Measurements from ENCODE around the gene PCIF1.

PCIF1 gene

DNA sequence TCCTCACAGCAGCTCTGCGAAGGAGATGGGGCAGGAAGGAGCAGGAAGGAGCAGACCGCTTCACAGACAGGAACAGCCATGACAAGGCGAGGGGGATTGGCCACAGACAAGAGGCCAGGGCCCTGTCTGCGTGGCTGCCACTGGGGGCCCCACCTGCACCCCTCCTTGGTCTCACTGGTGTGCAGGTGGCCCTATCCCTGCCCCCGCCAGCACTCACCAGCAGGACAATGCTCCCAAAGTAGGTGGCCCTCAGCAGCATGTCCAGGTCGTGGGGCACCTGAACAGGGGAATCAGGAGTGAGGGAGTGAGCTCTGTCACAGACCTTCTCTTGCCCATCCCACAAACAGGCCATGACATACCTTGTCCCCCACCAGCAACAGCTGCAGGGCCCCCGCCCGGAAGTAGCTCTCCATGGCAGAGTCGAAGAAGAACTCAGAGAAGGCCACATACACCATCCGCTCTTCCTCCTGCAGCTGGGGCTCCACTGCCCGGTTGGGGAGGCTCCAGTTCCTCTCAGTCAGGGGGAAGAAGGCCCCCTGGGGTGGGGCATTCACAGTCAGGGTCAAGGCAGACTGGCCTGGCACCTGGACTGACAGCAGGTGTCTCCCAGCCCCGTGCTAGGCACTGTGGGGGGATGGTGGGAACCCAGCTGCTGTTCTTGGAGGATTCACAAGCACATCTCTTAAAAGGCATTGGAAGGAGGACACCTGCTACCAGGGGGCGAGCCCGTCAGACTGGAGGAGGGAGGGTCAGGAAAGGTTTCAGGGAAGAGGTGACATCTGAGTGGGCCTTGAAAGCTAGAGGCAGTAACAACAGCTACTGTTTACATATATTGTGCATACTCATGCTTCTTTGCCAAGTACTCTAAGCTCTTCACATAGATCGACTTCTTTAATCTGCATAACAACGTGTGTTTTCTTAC, 29.6 kb upstream of the PCIF1 start:
- DNase-seq (ENCODE audit: low spot score) = no peak

DNA sequence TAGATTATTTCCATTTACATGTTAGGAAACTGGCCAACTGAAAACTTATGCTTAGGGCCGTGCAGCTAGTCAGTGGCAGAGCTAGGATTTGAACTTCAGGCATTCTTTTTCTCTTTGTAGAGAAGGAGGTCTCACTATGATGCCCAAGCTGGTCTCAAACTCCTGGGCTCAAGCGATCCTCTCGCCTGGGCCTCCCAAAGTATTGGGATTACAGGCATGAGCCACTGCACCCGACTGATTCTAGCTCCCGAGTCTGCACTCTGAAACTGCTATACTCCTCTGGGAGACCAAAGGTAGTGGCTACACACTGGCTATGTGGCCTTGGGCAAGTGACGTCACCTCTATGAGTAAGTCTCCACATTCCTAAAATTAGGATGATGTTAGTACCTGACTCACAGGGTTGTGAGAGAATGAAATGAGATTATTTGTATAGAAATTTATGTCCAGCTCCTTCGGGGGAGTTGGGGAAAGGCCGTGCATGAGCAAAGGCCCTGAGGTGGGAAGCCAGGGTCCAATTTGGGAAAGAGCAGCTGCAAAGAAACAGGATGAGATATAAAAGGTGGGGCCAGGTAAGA, 28.9 kb upstream of the PCIF1 start:
- DNase-seq (ENCODE audit: low spot score) = peak; percentile 81

DNA sequence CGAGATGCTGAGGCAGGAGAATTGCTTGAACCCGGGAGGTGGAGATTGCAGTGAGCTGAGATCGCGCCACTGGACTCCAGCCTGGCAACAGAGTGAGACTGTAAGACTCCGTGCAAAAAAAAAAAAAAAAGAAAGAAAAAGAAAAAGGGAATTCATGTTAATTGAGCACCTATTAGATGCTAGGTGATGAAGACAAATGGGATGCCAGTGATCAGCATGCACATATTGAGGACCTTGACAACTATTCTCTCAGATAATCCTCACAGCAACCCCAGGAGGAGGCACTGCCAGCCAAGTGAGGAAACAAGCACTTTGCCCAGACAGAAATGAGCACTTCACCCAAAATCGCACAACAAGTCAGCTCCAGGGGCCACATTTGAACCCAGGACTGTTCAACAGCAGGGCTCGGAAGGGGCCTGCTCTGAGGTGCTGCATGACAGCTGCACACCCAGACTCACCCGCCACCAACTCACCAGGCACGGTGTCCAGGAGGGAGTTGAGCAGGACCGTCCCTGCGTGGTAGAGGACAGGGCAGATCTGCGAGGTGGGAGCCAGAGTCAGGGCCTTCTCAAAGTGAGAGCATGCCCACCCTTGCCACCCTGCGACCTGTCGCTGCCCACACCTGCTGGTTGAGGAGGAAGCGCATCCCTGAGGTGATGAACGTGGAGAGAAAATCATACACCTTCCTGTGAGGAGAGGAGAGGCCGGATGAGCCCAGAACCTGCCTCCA, 27.1 kb upstream of the PCIF1 start:
- DNase-seq (ENCODE audit: low spot score) = no peak

DNA sequence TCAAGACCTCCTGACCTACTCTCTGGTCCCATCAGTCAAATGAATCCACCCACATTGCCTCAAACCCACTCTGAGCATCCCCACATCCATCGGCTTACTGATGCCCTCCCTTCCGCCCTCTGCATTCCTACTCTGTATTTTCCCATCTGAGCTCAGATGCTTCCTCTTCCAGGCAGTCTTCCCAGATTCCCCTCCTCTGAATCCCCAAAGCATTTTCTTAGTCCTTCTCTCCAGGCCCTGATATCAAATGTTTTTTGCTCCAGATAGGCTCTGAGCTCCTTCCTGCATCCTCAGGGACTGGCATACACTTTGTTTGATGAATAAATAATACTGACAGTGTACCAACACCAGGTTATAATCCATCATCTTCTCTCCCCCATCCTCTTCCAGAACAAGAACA, 26.4 kb upstream of the PCIF1 start:
- no peak for DNase-seq (ENCODE audit: low spot score)

DNA sequence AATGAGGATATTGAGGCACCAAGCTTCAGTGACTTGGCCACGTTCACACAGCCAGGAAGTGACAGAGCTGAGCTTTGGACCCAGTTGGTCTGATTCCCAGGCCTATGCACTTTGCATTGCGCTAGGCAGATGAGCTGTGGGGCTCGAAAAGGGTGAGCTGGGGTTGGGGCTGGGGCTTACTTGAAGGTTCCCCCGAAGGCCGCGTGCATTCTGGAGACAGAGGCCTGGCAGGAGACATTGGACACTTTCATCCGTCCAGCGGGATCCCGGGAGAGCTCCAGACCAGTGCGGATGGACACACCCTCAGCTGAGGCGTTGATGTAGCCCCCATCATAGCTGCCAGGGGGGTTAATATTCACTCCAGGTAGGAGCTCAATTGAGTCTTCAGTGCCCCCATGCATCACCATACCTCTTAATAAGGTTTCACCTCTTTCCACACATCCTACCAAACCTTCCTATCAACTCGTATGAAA, 25.1 kb upstream of the PCIF1 start:
- DNase-seq (ENCODE audit: low spot score) = no peak

DNA sequence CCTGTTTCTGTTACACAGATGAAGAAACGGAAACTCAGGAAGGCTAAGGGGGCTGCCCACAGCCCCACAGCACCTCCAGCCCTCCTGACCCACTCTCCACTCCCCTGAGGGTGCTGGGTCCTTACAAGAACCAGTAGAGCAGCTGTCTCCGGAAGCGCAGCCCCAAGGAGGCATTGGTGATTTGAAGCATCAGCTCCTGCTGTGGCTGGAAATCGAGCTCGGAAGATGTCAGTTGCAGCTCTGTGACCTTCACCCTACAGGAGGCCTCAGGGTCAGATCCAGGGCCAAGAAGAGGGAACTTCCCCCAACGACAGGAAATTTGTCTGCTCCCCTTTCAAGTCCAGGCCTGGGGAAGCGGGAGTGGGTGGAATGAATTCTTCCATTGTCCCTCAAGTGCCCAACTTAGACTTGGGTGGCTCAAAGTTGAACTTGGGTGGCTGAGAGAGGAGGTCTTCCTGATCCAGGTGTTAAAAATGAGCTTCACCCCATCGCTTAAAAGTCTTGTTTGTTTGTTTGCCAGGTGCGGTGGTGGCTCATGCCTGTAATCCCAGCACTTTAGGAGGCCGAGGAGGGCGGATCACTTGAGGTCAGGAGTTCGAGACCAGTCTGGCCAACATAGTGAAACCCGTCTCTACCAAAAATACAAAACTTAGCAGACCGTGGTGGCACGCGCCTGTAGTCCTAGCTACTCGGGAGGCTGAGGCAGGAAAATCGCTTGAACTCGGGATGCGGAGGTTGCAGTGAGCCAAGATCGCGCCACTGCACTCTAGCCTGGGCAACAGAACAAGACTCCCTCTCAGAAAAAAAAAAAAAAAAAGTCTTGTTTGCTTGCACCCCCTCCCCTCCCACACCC, 24.4 kb upstream of the PCIF1 start:
- no peak for DNase-seq (ENCODE audit: low spot score)

DNA sequence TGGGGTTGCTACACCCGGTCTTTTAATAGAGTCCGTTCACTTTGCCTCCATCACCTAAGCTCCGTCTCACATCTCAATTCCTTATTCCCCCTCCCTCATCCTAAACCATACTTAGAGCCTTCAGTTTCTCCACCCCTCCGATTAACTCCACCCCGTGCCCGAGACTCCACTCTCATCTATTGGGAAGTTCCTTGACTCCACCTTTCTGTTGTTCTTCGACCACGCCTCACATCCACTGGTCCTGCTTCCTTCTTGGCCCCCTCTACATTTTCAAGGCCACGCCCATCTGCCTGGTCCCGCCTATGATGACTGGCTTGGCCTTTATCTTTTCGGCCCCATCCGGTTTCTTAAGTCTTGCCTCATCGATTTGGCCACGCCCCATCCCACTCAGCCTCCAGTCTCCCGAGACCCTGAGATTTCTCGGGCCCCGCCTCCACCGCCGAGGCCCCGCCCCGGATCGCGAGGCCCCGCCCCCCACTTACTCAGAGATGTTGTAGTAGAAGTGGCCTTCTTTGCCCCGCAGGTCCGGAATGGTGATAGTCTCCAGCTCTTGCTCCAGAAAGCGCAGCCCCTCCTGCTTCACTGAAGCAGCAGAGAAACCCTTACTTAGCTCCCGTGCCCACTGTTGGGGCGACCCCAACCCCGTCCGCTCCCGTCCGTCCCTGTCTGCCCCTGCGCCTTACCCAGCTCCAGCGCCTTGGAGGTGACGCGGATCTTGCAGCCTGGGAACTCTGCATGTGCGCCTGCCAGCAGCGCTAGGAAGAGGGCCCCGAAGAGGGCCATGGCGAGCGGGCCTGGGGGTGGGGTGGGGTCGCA, 23.6 kb upstream of the PCIF1 start:
- DNase-seq (ENCODE audit: low spot score) = peak; percentile 95

DNA sequence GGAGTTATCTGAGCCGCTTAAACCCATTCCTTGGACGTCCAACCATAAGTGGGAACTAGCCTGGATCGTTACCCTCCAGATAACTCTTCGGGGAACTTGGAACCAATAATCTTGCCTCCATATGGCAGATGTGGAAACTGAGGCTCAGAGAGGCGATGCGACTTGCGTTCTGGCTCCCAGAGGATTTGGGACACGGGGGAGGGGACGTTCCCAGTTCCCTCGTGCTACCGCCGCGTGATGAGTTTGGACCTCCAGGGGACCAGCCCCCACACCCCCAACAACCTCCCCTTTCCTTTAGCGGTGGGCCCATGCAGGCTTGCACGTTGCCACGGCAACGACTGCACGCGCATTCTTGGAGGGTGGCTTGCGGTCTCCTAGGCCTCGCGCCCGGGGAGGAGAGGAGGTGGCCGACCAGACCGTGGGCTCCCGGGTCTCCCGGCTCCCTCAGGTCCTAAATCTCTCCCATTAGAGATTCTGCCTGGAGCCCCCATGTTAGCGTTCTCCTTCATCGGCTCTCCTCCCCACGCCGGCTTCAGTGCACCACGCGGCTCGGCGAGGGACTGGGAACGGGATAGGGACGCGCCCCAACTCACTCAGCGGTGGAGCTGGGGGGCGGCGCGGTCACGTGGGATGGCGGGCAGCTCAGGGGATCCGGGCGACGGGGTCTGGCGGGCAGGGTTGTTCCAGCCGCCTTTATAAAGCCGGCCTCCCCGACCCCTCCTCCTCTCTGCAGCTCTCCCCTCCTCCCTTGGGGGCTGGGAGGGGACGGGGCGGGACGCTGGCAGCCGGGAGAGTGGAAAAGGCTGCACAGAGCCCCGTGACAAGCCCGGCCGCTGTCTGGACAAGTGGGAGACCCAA, 22.8 kb upstream of the PCIF1 start, which contains the start of gene PLTP:
TSS of gene PLTP (minus strand) at position 670 of the 858 bp plus-strand sequence. CDS start 703 bp downstream, outside the sequence.
- DNase-seq (ENCODE audit: low spot score) = peak; percentile 66

DNA sequence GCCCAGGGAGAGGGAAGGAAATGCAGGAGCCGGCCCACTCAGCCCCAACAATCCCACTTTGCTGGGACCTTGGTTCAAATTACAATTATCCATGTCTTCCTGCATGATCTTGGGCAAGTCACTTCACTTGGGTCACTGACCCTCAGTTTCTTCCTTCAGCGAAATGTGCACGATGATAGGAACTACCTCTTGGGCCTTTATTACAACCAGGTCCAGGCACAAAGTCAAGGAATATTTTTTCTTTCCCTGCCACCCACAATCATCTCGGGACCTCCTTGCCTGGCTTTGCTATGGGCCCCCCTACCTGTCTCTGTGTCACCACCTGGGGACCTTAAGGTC, 22.2 kb upstream of the PCIF1 start:
- no peak for DNase-seq (ENCODE audit: low spot score)

DNA sequence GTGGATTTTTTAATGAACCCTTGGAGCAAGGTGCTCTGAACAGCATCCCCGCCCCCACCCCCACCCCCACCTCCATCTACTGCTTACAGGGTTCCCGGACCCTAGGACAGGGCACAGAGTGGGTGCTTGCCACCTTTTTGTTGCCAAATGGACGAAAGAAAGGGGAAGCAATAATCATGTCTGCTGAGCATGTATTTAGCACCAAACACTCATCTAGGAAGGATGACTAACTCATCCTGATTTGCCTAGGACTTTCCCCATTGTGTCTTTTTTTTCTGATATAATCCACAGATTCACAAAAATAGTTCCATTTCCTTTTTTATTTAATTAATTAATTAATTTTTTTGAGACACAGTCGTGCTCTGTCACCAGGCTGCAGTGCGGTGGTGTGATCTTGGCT, 21.4 kb upstream of the PCIF1 start:
- DNase-seq (ENCODE audit: low spot score) = no peak

DNA sequence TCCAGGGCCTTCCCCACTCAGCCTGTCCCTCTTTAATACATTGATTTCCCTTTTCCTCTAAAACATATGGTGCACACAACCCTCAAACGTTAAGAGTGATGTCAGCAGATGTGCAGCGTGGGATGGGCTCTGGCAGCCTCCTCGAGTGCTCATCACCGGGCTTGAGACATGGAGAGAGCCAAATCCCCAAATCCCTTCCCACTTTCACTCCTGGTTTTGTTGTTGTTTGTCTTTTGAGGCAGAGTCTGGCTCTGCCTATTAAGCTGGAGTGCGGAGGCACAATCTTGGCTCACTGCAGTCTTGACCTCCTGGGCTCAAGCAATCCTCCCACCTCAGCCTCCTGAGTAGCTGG, 16.7 kb upstream of the PCIF1 start:
- DNase-seq (ENCODE audit: low spot score) = no peak

DNA sequence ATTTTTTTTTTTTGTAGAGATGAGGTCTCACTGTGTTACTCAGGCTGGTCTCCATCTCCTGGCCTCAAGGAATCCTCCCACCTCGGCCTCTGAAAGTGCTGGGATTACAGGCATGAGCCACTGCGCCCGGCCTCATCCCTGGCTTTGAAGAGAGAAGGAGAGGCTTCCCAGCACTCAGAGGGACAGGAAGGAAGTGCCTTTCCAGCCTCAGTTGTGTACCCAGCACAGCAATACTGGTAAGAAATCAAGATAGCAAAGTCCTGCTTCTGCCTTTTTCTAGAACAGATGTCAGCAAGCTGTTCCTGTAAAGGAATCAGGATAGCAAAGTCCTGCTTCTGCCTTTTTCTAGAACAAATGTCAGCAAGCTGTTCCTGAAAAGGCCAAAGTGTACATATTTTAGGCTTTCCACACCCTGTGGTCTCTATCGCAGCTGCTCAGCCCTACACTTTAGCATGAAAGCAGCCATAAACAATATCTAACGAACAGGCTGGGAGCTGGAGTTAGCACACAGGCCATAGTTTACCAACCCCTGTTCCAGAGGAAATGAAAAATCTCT, 16.2 kb upstream of the PCIF1 start:
- DNase-seq (ENCODE audit: low spot score) = no peak

DNA sequence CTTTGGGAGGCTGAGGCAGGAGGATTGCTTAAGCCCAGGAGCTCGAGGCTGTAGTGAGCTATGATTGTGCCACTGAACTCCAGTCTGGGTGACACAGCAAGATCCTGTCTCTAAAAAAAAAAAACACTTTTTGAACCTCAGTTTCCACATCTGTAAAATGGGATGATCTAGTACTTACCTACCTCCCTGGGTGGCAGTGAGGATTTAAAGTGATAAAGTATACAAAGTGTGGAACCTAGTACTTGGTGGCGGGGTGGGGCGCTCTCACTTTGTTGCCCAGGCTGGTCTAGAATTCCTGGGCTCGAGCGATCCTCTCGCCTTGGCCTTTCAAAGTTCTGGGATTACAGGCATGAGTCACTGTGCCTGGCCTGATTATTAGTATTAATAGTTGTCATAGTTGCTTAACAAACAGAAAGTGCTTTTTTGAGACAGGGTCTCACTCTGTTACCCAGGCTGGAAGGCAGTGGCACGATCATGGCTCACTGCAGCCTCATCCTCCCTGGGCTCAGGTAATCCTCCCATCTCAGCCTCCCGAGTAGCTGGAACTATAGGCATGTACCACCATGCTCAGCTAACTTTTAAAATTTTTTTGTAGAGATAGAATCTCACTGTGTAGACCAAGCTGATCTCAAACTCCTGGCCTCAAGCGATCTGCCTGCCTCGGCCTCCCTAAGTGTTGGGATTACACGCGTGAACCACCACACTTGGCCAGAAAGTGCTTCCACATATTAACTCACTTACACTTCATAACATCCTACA, 15.5 kb upstream of the PCIF1 start:
- DNase-seq (ENCODE audit: low spot score) = no peak

DNA sequence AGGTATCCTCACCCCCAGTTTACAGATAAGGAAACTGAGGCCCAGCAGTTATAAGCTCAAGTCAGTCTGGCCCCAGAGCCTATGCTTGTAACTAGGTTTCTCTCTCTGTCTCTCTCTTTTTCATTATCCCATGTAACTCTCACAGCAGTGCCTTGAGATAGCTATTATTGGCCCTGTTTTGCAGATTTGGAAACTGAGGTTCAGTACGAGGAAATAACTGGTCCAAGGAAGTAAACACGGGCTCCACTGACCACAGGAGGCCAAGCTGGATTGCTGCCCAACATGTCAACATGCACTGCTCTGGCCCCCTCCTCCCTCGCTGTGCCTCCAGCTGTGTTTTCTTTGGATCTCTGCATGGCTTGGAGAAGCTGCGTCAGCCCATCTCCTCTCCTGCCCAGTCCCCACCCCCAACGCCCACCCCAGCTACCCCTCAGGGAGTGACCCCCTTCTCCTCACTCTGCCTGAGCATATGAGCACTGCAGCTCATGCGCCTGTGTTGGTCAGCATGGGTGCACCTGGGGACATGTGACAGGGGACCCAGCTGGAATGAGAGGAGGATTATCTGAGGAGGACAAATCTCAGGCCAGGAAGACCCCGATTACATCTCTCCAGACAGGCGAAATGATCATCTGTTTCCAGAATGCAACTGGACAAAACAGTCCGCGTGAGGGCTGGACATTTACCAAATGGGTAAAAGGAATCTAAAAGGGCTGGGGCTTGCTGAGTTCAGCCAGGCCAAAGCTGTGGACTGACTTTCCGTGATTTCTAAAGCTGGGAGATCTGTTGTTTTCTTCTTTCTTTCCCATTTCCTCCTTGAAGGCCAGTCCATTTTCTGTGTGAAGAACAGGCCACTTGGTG, 14.7 kb upstream of the PCIF1 start:
- no peak for DNase-seq (ENCODE audit: low spot score)

DNA sequence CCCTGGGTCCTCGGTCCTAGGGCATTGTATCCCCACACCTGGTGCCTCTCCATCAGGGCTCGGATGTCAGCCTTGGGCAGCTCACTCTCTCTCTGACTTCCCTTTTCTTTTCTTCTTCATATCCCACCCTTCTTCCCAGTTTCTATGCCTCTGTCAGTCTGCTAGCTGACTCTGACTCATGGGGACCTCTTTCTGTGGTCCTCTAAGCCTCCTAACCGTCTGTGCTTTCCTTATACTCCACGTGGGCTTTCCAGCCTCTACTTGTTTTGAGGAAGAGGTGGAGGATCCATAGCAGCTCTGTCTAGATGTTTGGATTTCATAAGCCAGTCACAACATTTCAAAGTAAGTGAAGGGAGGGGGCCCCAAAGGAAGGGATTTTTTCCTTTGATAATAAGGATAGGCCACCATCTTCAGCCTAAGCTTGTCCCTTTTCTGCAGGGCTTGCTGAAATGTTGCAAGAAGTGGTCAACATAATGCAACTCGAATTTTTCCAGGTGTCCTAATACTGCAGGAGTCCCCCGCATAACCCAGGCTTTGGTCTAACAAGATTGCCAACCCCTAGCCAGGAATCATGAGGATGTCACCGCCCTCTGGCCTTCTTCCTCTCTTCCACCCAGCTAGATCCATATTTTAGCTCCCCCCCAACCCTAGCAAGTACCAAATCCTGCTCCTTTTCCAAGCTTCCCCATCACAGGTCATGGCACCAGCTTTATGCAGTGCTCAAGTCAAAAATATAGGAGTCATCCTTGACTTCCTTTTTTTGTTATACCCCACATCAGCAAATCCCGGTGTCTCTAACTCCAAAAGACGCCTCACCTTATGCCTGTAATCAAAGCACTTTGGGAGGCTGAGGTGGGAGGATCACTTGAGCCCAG, 13.8 kb upstream of the PCIF1 start:
- DNase-seq (ENCODE audit: low spot score) = no peak

DNA sequence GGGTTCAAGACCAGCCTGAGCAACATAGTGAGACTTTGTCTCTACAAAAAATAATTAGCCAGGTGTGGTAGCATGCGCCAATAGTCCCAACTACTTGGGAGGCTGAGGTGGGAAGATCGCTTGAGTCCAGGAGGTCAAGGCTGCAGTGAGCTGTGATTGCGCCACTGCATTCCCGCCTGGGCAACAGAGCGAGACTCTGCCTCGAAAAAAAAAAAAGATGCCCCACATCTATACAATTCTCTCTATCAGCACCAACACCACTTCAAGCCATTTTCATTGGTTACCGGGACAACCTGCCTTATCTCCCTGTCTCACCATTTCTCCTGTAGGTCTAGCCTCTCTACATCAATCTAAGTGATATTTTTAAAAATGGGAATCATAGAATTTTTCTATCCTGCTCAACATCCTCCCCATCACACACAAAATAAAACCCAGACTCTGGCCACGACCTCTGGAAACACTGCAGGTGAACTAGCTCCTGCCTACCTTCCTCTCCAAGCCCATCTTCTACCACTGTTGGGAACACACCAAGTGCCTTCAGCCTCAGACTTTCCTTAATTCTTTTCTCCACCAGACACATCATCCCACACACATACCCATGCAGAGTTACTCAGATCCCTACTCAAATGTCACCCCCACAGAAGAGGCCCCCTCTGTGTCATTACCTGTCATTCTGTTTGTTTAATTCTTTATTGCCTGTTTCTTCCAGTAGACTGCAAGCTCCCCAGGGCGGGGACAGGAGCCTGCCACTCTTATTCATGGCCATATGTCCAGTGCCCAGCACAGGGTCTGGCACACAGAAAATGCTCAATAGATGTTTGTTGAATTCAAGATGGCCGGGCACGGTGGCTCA, 12.9 kb upstream of the PCIF1 start:
- DNase-seq (ENCODE audit: low spot score) = no peak
